ENCODE results near the gene LRIT3. TPM values are rescaled to one million over a fixed set of nuclear protein-coding genes. Genes with fewer than 3 reads are reported as not detected.

Gene LRIT3
- total and polyA plus RNA-seq, 2 of the 13 experiments (the other 11 are each of a cell fraction or from before 2014, with no cell fraction given): 0.03 TPM; not detected in 1

GRCh38 chr4:109887071-109887470 lies 39.2 kb downstream of the LRIT3 start:
- Histone ChIP-seq H3K4me3 (replicated peaks in 1 of 3; ENCODE audit: insufficient read depth in 1 of 3, low read depth in 2 of 3, low read length in 3 of 3) (no peak overlapping the region), H3K36me3 (replicated peaks in 1 of 2; ENCODE audit: control insufficient read depth in 1 of 2, insufficient read depth in 2 of 2, low read length in 2 of 2) (no peaks in the 10 kb centered on the region), H2AFZ (ENCODE audit: low read length) (no peak overlapping the region), H4K20me1 (ENCODE audit: insufficient read depth, low read length) (no peaks in the 10 kb centered on the region), H3K4me2 (ENCODE audit: low read depth, low read length) (no peak overlapping the region), H3K27me3 (ENCODE audit: control insufficient read depth in 1 of 2, insufficient read depth in 2 of 2, low read length in 2 of 2) (no peaks in the 10 kb centered on the region; a peak in 1 of 5 replicates), H3K9ac (ENCODE audit: insufficient read depth, low read depth, low read length) (no peak overlapping the region), H3K79me2 (ENCODE audit: insufficient read depth, low read length) (no peaks in the 10 kb centered on the region), H3K4me1 (ENCODE audit: insufficient read depth, low read length) (no peaks in the 10 kb centered on the region), H3K27ac (ENCODE audit: extremely low read length, insufficient read depth, low read length) (no peak overlapping the region), H3K9me3 (ENCODE audit: low read length) (no peaks in the 10 kb centered on the region)
- ChIA-PET CTCF (ENCODE audit: low intra/inter-chr PET ratio, low total read pairs) (no interaction called here), POLR2A (no interaction called here)
- ATAC-seq (no peak), DNase-seq (ENCODE audit: low spot score) (no peak), FAIRE-seq (no peak)
- TF ChIP-seq MXI1 (IDR thresholded peaks at IDR 0.05; ENCODE audit: borderline replicate concordance, low read depth, low read length): no peak
- no peak for TF ChIP-seq ZNF652 (CRISPR knock-in tag; IDR thresholded peaks at IDR 0.05; ENCODE audit: borderline replicate concordance, low read depth)
- TF ChIP-seq BCL3 (CRISPR knock-in tag; IDR thresholded peaks at IDR 0.05): no peak
- no peak for TF ChIP-seq ZNF383 (CRISPR knock-in tag; IDR thresholded peaks at IDR 0.05; ENCODE audit: borderline replicate concordance)
- TF ChIP-seq TBX3 (IDR thresholded peaks at IDR 0.05; ENCODE audit: borderline replicate concordance): no peak
- WGBS (ENCODE audit: low lambda C conversion rate): 11% methylated on average over 6 of the region's 6 CpGs
- BruUV-seq (replicated peaks): no TSS peak
- intact Hi-C loops (cut with micrococcal nuclease; ENCODE audit: unreplicated experiment) (no loop called here), in situ Hi-C loops (cut with HindIII; ENCODE audit: extremely low pct_ligation_motif_present, low pct_unique_long_range_greater_than_20kb) (no loop called here)

GRCh38 chr4:109890076-109890475 lies 42.2 kb downstream of the LRIT3 start:
- CTCF ChIA-PET (ENCODE audit: low intra/inter-chr PET ratio, low total read pairs): no interaction called here
- Histone ChIP-seq H3K9me3 (ENCODE audit: low read length) (no peaks in the 10 kb centered on the region), H3K27me3 (ENCODE audit: control insufficient read depth in 1 of 2, insufficient read depth in 2 of 2, low read length in 2 of 2) (no peaks in the 10 kb centered on the region; a peak in 1 of 5 replicates), H3K27ac (ENCODE audit: extremely low read length, insufficient read depth, low read length) (no peak overlapping the region), H3K4me2 (ENCODE audit: low read depth, low read length) (no peak overlapping the region), H3K36me3 (replicated peaks in 1 of 2; ENCODE audit: control insufficient read depth in 1 of 2, insufficient read depth in 2 of 2, low read length in 2 of 2) (no peaks in the 10 kb centered on the region), H3K79me2 (ENCODE audit: insufficient read depth, low read length) (no peaks in the 10 kb centered on the region), H3K4me1 (ENCODE audit: insufficient read depth, low read length) (no peaks in the 10 kb centered on the region), H3K9ac (ENCODE audit: insufficient read depth, low read depth, low read length) (no peak overlapping the region), H3K4me3 (replicated peaks in 1 of 3; ENCODE audit: insufficient read depth in 1 of 3, low read depth in 2 of 3, low read length in 3 of 3) (no peak overlapping the region), H4K20me1 (ENCODE audit: insufficient read depth, low read length) (no peaks in the 10 kb centered on the region), H2AFZ (ENCODE audit: low read length) (no peak overlapping the region)
- in situ Hi-C loops (cut with HindIII; ENCODE audit: extremely low pct_ligation_motif_present, low pct_unique_long_range_greater_than_20kb): no loop called here
- intact Hi-C loops (cut with micrococcal nuclease; ENCODE audit: unreplicated experiment): no loop called here
- no peak for ATAC-seq
- no peak for DNase-seq (ENCODE audit: low spot score)
- no peak for TF ChIP-seq ZNF660 (CRISPR knock-in tag; IDR thresholded peaks at IDR 0.05; ENCODE audit: borderline replicate concordance, low read depth)
- BruUV-seq (replicated peaks): no TSS peak
- no peak for FAIRE-seq
- POLR2A ChIA-PET: no interaction called here

Data from HepG2 (cell line).